Gastroesophageal sphincter (tissue), 3 donors: Measurements from ENCODE around the gene EIF2B1.

ENCODE experiments used
- POLR2AphosphoS5 ChIP-seq: sonication (generic); formaldehyde crosslinking; IDR thresholded peaks from one replicate; pipeline ENCODE4 v1.6.1; 2017; ENCODE audit warnings: antibody characterized with exemption
- TF ChIP-seq, protein P1 (sequence below), 4 experiments: fragments of 200-600 bp in 2 of 4; fragments of 450-650 bp in 2 of 4; sonication (generic) in 1 of 4; IDR thresholded peaks; one replicate each; pipeline ENCODE4 v1.5.1; 2017 to 2019; ENCODE audit warnings: antibody characterized with exemption in 4 of 4, mild to moderate bottlenecking in 2 of 4, moderate library complexity in 2 of 4

DNA sequence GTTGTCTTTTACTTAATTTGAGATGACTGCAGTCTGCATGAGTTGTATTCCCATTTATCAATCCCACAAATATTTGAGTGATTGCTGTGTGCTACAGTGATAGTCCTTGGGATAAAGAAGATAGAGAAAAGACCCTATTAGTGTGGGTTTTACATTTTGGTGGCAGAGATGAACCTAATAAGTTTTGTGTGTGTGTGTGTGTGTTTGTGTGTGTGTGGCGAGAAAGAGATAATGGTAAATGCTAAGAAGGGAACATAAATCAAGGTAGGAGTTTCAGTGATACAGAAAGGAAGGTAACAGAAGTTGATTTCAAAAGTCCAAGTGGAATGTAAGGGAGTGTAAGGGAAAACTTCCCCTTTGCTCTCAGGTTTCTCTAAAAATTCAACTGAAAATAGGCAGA is 34.2 kb downstream of the EIF2B1 start:
- no peak for TF ChIP-seq POLR2AphosphoS5
- TF ChIP-seq, protein P1, sequence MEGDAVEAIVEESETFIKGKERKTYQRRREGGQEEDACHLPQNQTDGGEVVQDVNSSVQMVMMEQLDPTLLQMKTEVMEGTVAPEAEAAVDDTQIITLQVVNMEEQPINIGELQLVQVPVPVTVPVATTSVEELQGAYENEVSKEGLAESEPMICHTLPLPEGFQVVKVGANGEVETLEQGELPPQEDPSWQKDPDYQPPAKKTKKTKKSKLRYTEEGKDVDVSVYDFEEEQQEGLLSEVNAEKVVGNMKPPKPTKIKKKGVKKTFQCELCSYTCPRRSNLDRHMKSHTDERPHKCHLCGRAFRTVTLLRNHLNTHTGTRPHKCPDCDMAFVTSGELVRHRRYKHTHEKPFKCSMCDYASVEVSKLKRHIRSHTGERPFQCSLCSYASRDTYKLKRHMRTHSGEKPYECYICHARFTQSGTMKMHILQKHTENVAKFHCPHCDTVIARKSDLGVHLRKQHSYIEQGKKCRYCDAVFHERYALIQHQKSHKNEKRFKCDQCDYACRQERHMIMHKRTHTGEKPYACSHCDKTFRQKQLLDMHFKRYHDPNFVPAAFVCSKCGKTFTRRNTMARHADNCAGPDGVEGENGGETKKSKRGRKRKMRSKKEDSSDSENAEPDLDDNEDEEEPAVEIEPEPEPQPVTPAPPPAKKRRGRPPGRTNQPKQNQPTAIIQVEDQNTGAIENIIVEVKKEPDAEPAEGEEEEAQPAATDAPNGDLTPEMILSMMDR (IDR thresholded peaks at IDR 0.05): no peak
